Spleen (tissue), 7 donors: ENCODE measurements around the gene NOTUM.

Source experiments
- CTCF ChIP-seq, 11 experiments: fragments of 200-600 bp in 7 of 11; fragments of 450-650 bp in 4 of 11; sonication (generic) in 4 of 11; IDR thresholded peaks in 8 of 11; conservative IDR thresholded peaks in 3 of 11; 1 replicate in 7 of 11; 2 replicates in 4 of 11; pipeline versions ENCODE4 v1.4.0 to v1.8.0; 2016 to 2021; ENCODE audit warnings: antibody characterized with exemption in 11 of 11, inconsistent platforms in 4 of 11, mild to moderate bottlenecking in 1 of 11
- POLR2A ChIP-seq, 3 donors: fragments of 450-650 bp; IDR thresholded peaks; one replicate each; pipeline ENCODE4 v1.5.1; 2017; ENCODE audit warnings: antibody characterized with exemption in 3 of 3, mild to moderate bottlenecking in 1 of 3
- POLR2AphosphoS5 ChIP-seq, 3 donors: sonication (generic); formaldehyde crosslinking; IDR thresholded peaks; one replicate each; pipeline ENCODE4 v1.5.1; 2017; ENCODE audit warnings: antibody characterized with exemption in 3 of 3
- donor health status: DM: no; HTN: no; CAD: no; lungs with moderate emphysema.
- donor health status: DM: no; HTN: no; CAD: no.
- donor health status: DM: no; HTN: no; CAD: no.

GRCh38 chr17:81976332-81977210 is 15.6 kb upstream of the NOTUM start:
- TF ChIP-seq CTCF (IDR thresholded peaks at IDR 0.05 in 8 of 11, conservative IDR thresholded peaks at IDR 0.05 in 3 of 11) (no peak), POLR2A (IDR thresholded peaks at IDR 0.05) (no peak), POLR2AphosphoS5 (IDR thresholded peaks at IDR 0.05) (no peak)
